Measurements from ENCODE around the gene SCN2A.
"Not testable (repeated sequence)": the region's sequence is repeated elsewhere in the genome, so short reads cannot be mapped to it uniquely, and the experiment has no call there.

SCN2A gene

GRCh38 chr2:165256618-165257017 lies 17.4 kb downstream of the SCN2A start:
- no peak for DNase-seq

- DNase-seq: not testable (repeated sequence)
Observed at GRCh38 chr2:165260347-165260746, 21.1 kb downstream of the SCN2A start.

GRCh38 chr2:165268754-165269153 lies 29.5 kb downstream of the SCN2A start:
- DNase-seq: no peak

- DNase-seq: no peak
Observed at GRCh38 chr2:165273176-165273575, 34.0 kb downstream of the SCN2A start.

- DNase-seq: no peak
Observed at GRCh38 chr2:165274698-165275097, 35.5 kb downstream of the SCN2A start.

- no peak for DNase-seq
Observed at GRCh38 chr2:165275932-165276331, 36.7 kb downstream of the SCN2A start.

- peak; percentile 28 for DNase-seq
Observed at GRCh38 chr2:165277295-165277694, 38.1 kb downstream of the SCN2A start.

- peak; percentile 22 for DNase-seq
Observed at GRCh38 chr2:165277860-165278656, 38.8 kb downstream of the SCN2A start.

- no peak for DNase-seq
Observed at GRCh38 chr2:165280356-165280755, 41.1 kb downstream of the SCN2A start.

- DNase-seq: no peak
Observed at GRCh38 chr2:165281387-165281786, 42.2 kb downstream of the SCN2A start.

- DNase-seq: peak; percentile 44
Observed at GRCh38 chr2:165283342-165283741, 44.1 kb downstream of the SCN2A start.

GRCh38 chr2:165287094-165287778 lies 48.0 kb downstream of the SCN2A start:
- DNase-seq: no peak

- no peak for DNase-seq
Observed at GRCh38 chr2:165289069-165289468, 49.9 kb downstream of the SCN2A start.

- DNase-seq: peak; percentile 71
Observed at GRCh38 chr2:165293440-165294420, 54.5 kb downstream of the SCN2A start.

GRCh38 chr2:165294912-165295311 lies 55.7 kb downstream of the SCN2A start:
- DNase-seq: no peak

- no peak for DNase-seq
Observed at GRCh38 chr2:165295643-165296042, 56.4 kb downstream of the SCN2A start.

- no peak for DNase-seq
Observed at GRCh38 chr2:165305391-165306096, 66.3 kb downstream of the SCN2A start.

- no peak for DNase-seq
Observed at GRCh38 chr2:165307317-165307716, 68.1 kb downstream of the SCN2A start.

GRCh38 chr2:165311949-165312348 lies 72.7 kb downstream of the SCN2A start:
- no peak for DNase-seq

- DNase-seq: no peak
Observed at GRCh38 chr2:165312999-165313398, 73.8 kb downstream of the SCN2A start.

GRCh38 chr2:165313509-165313908 lies 74.3 kb downstream of the SCN2A start:
- DNase-seq: no peak

- DNase-seq: peak; percentile 18
Observed at GRCh38 chr2:165328272-165328671, 89.1 kb downstream of the SCN2A start.
